Fibroblast of skin of right biceps (primary cell): ENCODE data around the gene CDKN2A.
A peak's percentile ranks its signal among the peaks of the same experiment; 100 is the strongest.

Source experiments
- DNase-seq: peaks from one replicate; pipeline ENCODE4 v3.0.0-alpha.2; 2013

CDKN2A gene

DNA sequence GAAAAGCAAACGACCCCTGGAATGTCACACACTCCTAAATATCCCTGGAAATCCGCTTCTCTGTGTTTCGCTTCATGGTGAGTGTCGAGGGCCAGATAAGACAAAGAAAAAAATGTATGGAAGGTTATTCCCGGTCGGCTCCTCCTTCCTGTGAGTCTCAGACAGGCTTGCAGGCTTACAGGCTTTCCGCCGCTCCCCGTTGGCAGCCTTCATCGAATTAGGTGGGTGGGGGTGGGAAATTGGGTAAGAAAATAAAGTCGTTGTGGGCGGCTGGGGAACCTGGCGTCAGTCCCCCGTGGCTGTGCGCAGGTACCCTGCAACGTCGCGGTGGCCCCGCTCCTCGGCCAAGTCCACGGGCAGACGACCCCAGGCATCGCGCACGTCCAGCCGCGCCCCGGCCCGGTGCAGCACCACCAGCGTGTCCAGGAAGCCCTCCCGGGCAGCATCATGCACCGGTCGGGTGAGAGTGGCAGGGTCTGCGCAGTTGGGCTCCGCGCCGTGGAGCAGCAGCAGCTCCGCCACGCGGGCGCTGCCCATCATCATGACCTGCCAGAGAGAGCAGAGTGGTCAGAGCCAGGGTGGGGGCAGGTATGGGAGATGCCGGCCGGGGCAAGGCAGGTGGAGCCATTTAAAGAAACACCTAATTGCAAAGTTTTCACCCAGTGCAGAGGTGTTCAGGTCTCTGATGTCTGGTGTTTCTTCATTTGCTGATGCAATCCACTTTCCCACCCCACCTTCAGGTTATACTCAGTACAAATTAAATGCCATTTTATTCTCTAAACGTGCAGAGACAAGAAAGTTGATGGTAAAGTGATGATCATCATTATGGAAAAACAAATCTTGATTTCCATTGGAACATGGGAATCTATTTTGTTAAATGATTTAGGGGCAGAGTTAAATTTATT lies 11.8 kb upstream of the CDKN2A start:
- peak; percentile 55 for DNase-seq

DNA sequence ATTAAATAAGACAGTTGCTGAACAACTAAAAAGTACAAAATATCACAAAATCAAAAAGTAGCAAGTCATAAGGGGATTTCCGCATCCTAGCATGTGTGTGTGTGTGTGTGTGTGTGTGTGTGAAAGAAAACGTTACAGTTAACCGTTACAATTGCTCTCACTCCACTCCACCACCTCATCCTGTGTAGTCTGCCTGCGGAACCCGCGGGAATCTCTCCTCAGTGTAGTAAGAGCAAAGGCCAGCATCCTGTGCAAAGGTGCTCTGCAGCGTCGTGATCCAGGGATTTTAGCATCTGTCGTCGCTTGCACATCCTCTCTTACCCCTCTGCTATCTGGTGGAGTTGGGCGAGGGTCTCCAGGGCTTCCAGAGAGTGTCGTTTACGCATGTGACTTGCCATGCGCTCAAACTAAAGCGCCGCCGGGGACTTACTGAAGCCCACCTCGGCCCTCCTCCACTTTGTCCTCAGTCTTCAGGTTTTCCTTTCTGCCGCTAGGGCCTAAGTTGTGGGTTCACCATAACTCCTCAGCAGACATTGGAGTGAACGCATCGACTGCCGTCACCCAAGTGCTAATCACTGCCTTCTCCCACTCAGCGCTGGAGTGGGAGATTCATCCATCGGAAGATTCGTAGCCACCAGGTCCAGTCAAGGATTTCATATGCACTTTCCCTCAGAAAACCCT lies 11.0 kb upstream of the CDKN2A start:
- DNase-seq: no peak

DNA sequence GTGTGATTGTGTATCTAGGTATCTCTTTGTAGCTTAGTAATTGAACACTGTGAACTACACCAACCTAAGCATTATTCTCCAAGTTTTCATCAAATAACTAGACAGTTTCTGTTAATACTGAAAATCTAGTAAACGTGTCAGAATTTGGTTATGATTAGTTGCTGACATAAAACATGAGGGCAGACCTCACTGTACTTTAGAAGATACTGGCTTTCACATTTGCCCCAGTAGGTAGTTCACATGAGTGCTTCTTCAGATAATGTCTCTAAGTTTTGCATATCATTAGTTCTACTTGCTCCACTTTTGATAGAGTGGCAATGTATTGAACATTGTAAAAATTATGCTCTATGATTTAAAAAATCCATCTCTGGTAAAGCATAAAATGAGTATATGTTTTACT lies 7.8 kb upstream of the CDKN2A start:
- no peak for DNase-seq

DNA sequence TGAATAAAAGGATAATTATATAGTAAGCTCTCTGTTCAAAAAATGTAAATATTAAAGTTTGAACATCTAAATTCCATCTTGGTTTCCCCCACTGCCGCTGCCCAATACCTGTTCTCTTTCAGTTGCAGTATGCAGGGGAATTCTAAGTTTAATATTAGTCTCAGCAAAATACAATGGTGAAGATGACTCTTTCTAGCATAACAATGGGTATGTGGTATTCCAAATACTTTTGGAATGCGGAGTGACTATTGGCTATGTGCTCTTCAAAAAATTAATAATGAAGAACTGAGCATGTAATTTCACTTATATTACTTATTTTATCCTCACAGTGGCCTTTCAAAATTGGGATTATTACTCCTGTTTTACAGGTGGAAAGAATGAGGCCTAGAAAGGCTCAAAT lies 3.8 kb upstream of the CDKN2A start:
- no peak for DNase-seq

DNA sequence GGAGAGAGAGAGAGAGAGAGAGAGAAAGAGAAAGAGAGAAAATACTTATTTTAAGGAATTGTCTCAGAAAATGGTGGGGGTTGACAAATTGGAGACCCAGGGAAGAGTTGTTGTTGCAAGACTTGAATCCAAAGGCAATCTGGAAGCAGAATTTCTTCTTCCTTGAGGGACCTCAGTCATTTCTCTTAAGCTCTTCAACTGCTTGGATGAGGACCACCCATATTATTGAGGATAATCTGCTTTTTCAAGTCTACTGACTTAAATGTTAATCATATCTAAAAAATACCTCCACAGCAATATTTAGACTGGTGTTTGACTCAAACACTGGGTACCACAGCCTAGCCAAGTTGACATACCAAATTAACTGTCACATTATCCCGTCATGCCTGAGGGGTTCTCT lies 3.3 kb upstream of the CDKN2A start:
- DNase-seq: no peak

DNA sequence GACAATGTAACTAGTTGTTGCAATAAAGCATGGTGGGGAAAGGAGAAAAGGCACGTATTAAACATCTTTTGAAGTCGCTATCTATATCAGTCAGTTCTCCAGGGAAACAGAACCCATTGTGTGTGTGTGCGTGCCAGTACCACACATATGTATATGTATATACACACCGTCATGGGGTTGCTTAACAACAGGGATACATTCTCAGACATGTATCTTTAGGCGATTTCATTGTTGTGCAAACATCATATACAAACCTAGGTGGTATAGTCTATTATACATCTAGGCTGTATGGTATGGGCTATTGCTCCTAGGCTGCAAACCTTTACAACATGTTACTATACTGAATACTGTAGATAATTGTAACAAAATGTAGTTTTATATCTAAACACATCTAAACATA lies 2.7 kb upstream of the CDKN2A start:
- no peak for DNase-seq

DNA sequence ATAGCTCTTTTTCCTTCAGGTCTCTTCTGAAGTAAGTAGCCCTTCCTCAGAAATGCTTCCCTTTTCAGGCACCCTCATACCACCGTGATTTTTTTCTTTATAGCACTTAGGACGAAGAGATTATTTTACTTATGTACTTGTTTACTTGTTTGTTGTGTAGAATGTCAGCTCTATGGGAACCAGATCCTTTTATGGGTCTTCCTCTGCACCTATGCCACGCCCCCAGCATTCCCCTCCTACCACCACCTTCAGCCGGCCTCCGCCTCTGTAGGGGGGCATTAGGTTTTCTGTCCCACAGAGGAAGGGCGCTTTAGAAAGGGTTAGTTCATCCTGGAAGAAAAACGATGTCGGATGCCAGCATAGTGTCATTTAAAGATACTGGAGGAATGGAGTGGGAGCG lies 2.2 kb upstream of the CDKN2A start:
- no peak for DNase-seq

DNA sequence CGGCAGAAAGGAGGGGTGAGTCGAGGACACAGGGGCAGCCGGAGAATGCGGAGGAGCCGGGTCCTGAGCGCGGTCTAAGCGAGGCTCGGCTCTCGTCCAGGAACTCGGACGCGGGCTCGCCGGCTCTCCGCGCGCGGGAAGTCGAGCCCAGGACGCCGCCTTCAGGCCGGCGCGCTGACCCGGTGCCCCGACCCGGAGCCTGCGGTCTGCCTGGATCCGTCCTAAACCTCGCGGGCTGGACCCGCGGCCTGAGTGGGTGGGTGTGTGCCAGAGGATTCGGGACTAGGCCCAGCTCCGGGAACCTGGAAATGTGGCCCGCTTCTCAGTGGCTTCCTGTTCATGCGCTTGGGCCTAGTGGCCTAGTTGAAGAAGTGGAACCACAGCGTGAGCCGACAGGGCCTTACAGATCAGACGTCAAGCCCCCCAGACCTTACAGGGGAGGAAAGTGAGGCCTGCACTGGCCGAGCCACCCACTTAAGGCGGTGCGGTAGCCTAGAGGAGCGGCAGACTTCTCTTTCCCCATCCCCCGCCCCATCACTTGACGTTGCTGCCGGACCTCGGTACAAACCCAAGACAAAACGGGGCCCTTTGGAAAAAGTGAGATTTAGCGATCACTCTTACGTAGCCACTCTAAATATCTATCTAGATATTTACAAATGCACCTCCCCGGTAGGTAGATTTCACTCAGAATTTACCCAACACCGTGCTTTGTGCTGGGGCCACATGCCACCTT lies 1.6 kb upstream of the CDKN2A start:
- DNase-seq: peak; percentile 43

DNA sequence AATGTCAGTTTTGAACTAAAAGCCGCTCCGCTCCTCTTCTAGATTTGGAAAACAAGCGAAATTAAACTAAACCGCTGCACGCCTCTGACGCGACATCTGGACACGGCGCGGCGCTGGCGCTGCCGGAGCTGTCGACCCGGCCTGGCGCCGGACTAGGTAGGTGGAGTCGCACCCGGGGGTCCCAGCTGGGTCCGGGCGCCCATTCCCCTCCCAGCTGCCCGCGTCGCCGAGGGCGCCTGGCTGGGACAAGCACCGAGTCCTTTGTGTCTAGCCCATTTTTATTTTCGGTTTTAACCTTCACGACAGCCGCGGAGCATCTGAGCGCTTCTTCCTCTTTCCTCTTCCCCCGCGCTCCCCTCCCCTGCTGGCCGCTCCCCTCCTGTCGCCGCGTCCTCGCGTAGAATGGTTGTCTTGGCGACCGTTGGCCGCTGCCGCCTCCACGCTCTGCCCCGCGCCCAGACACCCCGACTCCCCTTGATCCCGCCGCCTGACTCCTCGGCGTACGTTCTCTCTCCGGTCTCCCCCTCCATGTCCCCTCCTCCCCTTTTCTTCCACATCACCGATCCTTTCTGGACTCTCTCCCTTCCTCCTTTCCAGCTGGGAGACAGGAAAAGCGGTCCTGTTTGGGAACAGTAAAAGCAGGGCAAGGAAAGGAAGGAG lies 944 bp upstream of the CDKN2A start:
- peak; percentile 73 for DNase-seq

DNA sequence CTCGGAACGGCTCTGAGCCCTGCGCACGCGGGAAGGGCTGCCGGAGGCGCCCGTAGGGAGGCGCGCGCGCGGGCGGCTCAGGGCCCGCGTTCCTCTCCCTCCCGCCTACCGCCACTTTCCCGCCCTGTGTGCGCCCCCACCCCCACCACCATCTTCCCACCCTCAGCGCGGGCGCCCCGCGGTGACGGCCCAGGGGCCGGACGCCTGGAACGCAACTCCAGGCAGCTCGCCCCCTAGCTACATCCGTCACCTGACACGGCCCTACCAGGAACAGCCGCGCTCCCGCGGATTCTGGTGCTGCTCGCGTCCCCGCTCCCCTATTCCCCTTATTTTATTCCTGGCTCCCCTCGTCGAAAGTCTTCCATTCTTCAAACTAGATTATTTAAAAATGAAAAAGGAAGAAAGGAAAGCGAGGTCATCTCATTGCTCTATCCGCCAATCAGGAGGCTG lies 389 bp upstream of the CDKN2A start, which contains the start of gene CDKN2B-AS1:
Gene CDKN2B-AS1 (plus strand): TSS at position 236 of the 450 bp plus-strand sequence.
- DNase-seq: peak; percentile 75

DNA sequence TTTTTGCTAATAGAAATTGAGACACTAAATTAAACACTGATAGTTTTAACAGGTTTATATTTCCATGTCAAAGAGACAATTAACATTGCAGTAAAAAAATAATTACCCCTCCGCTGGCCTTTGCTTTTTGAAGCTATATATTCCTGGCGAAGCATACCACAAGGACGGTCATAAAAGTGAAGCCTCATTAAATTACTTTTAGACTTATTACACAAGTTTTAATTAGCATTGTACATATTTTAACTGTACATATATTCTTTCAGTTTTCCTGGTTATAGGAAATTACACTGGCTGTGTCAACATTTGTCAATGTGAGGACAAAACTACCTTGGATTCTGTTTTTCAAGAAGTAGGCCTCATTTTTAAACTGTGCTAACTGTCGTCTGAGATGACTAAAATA lies 1.2 kb downstream of the CDKN2A start:
- DNase-seq: no peak

DNA sequence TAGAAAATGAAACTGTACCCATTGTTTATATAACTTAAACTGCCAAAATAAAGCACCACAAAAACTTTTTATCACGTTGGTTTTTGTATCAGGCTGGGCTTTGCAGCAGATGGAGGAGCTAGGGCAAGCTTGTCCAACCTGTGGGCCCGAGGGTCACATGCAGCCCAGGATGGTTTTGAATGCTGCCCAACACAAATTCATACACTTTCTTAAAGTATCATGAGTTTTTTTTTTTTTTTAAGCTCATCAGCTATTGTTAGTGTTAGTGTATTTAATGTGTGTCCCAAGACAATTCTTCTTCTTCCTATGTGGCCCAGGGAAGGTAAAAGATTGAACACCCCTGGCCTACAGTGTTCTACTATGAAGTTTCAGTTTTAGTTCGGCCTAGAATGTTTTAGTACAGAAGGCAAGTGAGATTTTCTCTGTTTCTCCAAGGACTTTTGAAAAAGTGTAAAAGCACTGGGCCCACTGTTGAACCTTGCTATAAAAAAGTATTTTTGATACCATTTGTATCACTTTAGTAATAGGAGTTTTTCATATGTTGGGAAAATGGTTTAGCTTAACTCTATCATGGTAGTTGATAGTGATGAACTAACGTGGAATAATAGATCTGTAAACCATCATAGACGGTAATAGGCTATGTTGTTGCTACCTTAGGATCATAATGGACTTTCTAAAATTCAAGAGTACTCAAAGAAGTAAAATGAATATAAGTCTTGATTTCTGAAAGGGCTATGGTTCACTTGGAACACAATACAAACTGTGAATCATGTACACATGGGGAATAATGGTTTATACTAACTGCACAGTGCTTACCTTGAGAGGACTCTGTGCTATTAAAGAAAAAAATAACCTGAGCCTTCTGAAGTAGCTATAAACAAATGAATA lies 2.9 kb downstream of the CDKN2A start:
- no peak for DNase-seq

DNA sequence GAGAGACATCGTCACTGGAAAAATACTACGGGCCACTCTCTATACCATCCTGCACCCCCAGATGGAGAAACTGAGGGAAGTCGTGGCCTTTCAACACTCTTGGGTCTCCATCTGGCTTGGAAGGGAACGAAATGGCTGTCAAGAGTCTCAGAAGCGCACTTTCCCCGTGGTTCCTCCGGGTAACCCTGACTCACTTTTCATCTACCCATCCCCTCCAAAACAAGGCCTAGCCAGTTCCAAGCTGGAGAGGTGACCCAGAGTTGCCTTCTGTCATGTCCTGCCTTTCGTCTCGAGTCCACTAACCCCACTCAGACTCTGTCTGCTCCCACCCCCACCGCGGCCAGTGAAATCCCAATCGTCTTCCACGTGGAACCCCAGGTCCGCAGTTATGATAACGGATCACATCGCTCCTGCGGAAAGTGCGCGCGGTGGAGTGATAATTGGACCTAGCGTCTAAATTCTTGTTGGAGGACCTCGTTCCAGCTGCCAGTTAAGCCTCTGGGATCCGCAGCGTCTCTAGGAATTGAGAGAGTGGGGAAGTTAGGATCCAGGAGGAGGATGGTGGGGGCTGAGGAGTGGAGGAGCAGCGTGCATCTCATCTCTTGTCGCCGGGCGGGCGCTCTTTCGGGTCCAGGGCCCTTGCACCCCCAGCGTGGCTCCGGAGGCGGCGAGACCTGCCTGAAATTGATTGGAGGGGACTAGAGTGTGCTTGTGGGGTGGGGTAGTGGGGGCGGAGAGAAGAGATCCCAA lies 4.6 kb downstream of the CDKN2A start:
- no peak for DNase-seq

DNA sequence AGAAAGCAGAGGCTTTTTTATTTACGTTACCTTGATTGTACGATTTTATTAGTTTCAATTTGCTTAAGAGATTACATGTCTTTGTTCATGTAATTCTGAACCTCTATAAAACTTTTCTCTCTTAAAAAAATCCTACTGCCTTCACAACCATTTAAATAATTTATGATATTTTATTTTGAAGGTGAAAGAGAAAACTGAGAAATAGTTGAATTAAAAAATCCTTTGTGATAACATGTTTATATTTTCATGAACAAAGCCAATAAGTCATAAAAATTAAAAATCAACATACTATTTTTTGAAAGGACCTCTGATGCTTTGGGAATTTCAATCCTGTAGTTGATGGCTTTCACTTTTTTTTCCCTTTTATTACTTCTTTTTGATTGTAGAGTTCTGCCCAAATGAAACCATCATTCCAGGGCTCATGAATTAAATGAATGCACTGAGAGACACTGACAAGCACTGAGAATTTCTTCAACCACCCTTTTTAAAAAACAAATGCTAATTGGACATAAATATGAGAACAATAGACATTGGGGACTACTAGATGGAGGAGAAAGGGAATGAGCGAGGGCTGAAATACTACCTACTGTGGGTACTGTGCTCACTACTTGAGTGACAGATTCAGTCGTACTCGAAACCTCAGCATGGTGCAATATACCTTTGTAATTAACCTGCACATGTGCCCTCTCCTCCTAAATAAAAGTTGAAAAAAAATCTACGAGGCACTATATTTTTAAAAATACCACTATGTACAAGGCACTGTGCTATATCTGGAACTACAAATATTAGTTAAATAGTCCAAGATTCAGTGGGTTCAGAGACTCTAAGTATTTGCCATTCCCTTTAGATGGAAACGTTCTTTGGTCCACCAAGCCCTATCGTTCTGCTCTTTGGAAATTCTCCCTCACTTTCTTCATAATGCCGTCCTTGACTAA lies 5.9 kb downstream of the CDKN2A start:
- DNase-seq: no peak

DNA sequence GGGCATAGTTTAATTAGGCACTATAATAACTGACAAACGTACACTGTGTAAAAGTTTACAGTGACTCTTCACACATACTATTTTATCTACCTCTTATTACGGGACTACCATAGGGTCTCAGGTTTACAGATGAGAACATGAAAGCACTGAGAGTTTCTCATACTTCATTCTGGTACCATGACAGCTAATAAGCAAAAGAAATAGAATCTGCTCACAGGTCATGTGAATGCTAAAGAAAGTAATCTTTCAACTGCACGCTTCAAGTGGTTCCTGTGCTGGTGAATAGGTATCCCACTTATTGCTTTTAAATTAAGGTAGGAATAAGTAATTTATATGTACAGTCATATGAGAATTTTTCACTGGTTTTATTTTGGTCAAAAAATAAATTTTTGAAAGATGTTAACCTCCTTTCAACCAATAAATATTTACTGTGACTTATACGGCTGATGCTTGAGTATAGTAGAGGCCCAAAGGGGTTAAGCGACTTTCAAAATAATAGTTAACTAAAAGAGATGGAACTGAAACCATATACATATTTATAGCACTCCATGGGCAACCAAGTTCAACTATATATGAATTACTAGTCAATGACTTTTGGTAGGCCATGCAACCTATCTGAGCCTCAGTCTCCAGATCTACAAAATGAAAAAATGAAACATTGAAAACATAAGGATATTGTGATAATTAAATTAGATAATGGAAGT lies 8.1 kb downstream of the CDKN2A start:
- no peak for DNase-seq

DNA sequence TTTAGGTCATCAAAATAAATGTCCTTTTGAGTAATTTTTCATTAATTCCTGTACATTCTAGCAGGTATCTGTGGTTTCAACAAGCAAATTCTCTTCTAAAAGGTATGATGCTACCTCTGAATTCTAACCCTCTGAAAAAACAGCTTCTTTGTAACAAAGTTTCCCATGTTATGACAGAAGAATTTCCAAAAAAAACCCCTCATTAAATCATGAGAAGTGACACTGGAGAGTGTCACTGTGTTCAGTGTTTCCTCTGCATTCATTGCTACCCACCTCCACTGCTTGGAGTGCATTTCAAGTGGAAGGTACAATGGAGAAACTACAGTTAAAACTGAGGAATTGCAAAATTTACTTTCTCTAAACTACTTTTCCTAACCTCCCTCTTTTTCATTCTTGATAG lies 10.1 kb downstream of the CDKN2A start:
- no peak for DNase-seq

DNA sequence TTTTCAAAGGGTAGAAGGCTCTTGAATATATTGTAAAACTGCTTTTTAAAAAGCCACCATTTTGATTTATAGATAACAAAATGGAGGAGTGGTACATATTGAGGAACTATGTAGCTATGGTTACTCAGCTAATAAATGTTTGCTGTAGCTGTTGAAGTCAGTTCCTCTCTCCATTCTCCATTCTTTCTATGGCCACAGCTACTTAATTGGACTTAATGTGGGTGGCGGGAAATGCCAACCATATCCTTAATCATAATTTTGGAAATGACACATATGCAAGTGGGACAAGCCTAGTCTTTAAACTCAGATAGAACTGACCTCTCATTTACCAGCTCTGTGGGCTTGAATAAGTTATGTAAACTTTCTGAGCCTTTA lies 10.6 kb downstream of the CDKN2A start:
- DNase-seq: no peak

DNA sequence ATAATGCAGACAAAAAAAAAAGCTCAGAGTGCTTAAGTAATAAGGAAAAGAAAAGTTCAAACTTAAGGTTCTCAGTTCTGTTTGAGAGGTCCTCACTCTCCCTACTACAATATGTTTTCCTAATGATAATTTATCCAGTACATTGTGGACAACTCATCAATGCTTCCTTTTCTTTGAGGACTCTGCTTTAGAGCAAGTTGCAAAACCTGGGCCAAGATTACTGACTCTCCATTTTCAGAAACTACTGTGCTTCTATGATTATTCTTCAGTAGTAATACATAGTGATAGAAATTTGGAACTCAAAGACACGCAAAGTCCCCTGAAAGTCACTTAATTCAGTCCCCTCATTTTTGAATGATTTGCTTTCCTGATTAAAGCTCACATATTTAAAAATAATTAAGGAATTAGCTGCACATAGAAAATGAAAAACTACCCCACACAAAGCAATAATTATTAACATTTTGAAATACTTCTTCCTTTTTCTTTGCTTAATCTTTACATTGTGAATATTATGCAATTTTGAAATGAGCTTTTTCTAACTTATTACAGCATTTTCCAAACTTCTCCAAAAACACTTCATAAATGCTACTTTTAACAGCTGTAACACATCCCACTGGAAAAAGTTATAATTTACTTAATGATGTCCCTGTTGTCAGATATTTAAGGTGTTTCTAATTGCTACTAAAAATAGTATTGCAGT lies 11.2 kb downstream of the CDKN2A start:
- DNase-seq: no peak

DNA sequence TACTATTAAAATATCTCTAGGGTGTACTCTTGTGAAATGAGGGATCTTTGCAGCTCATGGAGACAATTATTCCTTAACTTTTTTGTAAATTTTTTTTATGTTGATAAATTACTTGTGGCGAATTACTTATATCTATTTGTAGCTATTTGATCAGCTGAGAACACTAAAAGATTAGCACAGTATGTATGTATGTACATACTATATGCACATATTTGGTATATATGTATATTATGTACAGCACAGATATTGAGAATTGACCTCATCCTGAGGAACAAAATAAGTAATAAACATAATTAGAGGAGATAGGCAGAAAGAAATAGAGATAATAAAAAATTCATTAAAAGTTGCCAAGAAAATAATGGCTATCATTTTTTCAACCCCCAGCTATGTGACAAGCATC lies 11.8 kb downstream of the CDKN2A start:
- no peak for DNase-seq
